Karpas-422 (cell line): ENCODE results near the gene NOVA2. TPM values are rescaled to one million over a fixed set of nuclear protein-coding genes. Genes with fewer than 3 reads are reported as not detected.
A peak's percentile ranks its signal among the peaks of the same experiment; 100 is the strongest.

ENCODE experiments used
- DNase-seq: peaks from one replicate; pipeline ENCODE4 v3.0.0-alpha.2; 2015
- H2AFZ ChIP-seq: fragments of 200-600 bp; sonication (generic); 2 replicates; pipeline ENCODE4 v1.6.1; 2014; ENCODE audit warnings: antibody characterized with exemption, low read length, mixed read lengths
- H3K27ac ChIP-seq: fragments of 200-600 bp; sonication (generic); 2 replicates; pipeline ENCODE4 v1.5.1; 2014; ENCODE audit warnings: mild to moderate bottlenecking, low read length, moderate library complexity
- H3K27me3 ChIP-seq: fragments of 200-600 bp; sonication (generic); 2 replicates; pipeline ENCODE4 v1.6.1; 2014; ENCODE audit warnings: low read length, mixed read lengths
- H3K36me3 ChIP-seq: fragments of 200-600 bp; sonication (generic); 2 replicates; pipeline ENCODE4 v1.6.1; 2014; ENCODE audit warnings: low read length, mixed read lengths; ENCODE audit not compliant: insufficient read depth
- H3K4me1 ChIP-seq: fragments of 200-600 bp; sonication (generic); 2 replicates; pipeline ENCODE4 v1.6.1; 2014; ENCODE audit warnings: mild to moderate bottlenecking, low read length, mixed read lengths
- H3K4me2 ChIP-seq: fragments of 200-600 bp; sonication (generic); 2 replicates; pipeline ENCODE4 v1.6.1; 2014; ENCODE audit warnings: low read length, low read depth, mild to moderate bottlenecking; ENCODE audit not compliant: poor library complexity, severe bottlenecking
- H3K4me3 ChIP-seq: fragments of 200-600 bp; sonication (generic); 2 replicates; pipeline ENCODE4 v1.5.1; 2014; ENCODE audit warnings: mild to moderate bottlenecking, antibody characterized with exemption, low read length, mixed read lengths
- H3K79me2 ChIP-seq: fragments of 200-600 bp; sonication (generic); 2 replicates; pipeline ENCODE4 v1.6.1; 2014; ENCODE audit warnings: mild to moderate bottlenecking, low read length, mixed read lengths
- H3K9ac ChIP-seq: fragments of 200-600 bp; sonication (generic); 2 replicates; pipeline ENCODE4 v1.6.0; 2014; ENCODE audit warnings: low read length
- H3K9me2 ChIP-seq: fragments of 200-600 bp; sonication (generic), shearing (Covaris generic); replicated peaks from 2 replicates; pipeline ENCODE4 v1.6.0; 2014; ENCODE audit warnings: mild to moderate bottlenecking, low read length, moderate library complexity; ENCODE audit not compliant: insufficient read depth
- H3K9me3 ChIP-seq: fragments of 300-700, 200-600 bp; sonication (generic); 2 replicates; pipeline ENCODE4 v1.6.1; 2014; ENCODE audit warnings: low read length, mixed read lengths
- H4K20me1 ChIP-seq: fragments of 200-600 bp; sonication (generic); 2 replicates; pipeline ENCODE4 v1.6.1; 2014; ENCODE audit warnings: mild to moderate bottlenecking, antibody characterized with exemption, low read length, low read depth; ENCODE audit not compliant: insufficient read depth
- total RNA-seq: library from RNA; depleted of rRNA; stranded (reverse); fragments of >200 nt; shearing (Covaris generic); gene quantifications from 2 replicates; pipeline ENCODE4 v1.2.3, GENCODE V29; 2014; ENCODE audit warnings: low replicate concordance

NOVA2 gene
- total RNA-seq, 1 experiment from 2014 or later, result not detected

DNA sequence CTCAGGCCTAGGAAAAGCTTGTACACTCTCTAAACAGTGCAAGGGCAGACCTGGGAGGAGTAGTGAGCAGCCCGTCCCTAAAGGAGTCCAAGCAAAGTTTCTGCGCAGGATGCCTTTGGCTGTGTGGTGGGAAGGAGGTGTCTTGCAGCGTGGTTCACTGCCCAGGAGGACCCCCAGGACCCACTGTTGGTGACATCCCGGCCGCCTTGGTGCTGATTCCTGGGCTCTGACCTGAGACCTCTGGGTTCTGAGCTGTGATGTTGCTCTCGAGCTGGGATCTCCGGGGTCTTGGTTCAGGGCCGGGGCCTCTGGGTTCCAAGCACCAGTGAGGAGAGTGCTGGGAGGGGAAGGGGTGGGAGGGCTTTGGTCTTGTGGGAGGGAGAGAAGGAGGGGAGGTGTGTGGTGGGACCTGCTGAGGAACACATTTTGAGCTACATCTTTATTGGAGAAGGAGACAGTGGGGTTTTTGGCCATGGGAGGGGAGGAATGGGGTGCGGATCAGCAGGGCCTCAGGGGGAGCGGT lies 45.1 kb upstream of the NOVA2 start:
- no peaks in the 10 kb centered on the region for H3K79me2 ChIP-seq
- DNase-seq, result no peak
- no peaks in the 10 kb centered on the region for H3K27me3 ChIP-seq
- H2AFZ ChIP-seq, result no peak overlapping the region
- H3K4me3 ChIP-seq, result no peak overlapping the region
- no peaks in the 10 kb centered on the region for H3K36me3 ChIP-seq
- no peaks in the 10 kb centered on the region for H4K20me1 ChIP-seq
- no peaks in the 10 kb centered on the region for H3K9me2 ChIP-seq
- H3K4me1 ChIP-seq, result peaks cover 5% of the 10 kb centered on the region; the same call in 1 of the 2 replicates
- no peaks in the 10 kb centered on the region for H3K9me3 ChIP-seq
- no peak overlapping the region for H3K4me2 ChIP-seq
- no peak overlapping the region for H3K9ac ChIP-seq
- no peak overlapping the region for H3K27ac ChIP-seq

DNA sequence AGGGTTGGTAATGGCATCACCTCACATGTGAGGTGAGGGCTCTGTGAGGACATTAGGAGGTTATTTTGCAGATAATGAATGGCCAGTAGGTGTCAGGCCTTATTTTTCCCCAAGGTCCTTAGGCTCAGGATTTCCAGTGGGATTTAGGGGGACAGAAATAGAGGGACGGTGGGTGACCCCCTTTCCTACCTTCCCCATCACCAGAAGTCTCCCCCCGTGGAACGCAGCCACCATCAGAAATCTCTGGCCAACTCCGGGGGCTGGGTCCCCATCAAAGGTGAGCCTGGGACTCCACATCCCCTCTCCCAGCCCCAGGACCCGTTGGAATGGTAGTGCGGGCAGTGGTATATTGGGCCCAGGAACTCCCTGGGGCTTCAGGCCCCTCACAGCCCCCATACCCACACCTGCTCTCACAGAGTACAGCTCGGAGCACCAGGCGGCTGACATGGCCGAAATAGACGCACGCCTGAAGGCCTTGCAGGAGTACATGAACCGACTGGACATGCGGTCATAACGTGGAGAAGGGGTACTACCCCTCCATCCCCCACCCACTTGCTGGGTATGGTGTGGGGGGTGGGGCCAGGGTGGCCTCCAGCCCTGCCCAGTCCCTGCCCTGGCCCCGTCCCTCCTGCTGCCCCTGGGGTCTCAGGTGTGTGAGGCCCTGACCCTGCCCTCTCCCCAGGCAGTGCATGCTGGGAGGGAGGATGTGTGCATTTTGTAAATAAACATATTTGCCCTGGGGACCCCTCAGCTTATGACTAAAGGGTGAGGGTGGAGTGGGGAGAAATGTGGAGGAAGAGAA lies 44.4 kb upstream of the NOVA2 start:
- Histone ChIP-seq H3K4me2 (no peak overlapping the region), H3K4me3 (no peak overlapping the region), H3K79me2 (no peaks in the 10 kb centered on the region), H3K4me1 (peaks cover 5% of the 10 kb centered on the region; the same call in 1 of the 2 replicates), H3K9ac (no peak overlapping the region), H3K36me3 (no peaks in the 10 kb centered on the region), H2AFZ (no peak overlapping the region), H3K27ac (no peak overlapping the region), H3K27me3 (no peaks in the 10 kb centered on the region), H3K9me2 (no peaks in the 10 kb centered on the region), H3K9me3 (no peaks in the 10 kb centered on the region), H4K20me1 (no peaks in the 10 kb centered on the region)
- no peak for DNase-seq

DNA sequence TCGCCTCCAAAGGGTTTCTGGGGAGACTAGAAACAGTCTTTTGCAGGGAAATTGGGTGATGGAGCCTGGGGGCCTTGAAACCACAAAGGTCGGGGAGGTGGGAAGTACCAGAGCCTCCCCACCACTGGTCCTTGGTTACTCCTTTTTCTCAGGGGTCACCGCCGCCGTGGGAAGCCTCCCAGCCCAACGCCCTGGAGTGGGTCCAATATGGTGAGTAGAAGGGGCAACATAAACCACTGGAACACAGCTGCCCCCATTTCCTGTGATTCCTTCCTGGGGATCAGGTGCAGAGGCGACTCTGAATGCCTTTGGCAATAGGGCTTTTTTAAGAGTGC lies 43.4 kb upstream of the NOVA2 start:
- Histone ChIP-seq H3K36me3 (no peaks in the 10 kb centered on the region), H3K4me1 (peaks cover 5% of the 10 kb centered on the region; the same call in 1 of the 2 replicates), H3K27ac (no peak overlapping the region), H3K9ac (no peak overlapping the region), H3K4me2 (no peak overlapping the region), H3K4me3 (no peak overlapping the region), H4K20me1 (no peaks in the 10 kb centered on the region), H3K9me2 (no peaks in the 10 kb centered on the region), H3K9me3 (no peaks in the 10 kb centered on the region), H3K79me2 (no peaks in the 10 kb centered on the region), H2AFZ (no peak overlapping the region), H3K27me3 (no peaks in the 10 kb centered on the region)
- no peak for DNase-seq

DNA sequence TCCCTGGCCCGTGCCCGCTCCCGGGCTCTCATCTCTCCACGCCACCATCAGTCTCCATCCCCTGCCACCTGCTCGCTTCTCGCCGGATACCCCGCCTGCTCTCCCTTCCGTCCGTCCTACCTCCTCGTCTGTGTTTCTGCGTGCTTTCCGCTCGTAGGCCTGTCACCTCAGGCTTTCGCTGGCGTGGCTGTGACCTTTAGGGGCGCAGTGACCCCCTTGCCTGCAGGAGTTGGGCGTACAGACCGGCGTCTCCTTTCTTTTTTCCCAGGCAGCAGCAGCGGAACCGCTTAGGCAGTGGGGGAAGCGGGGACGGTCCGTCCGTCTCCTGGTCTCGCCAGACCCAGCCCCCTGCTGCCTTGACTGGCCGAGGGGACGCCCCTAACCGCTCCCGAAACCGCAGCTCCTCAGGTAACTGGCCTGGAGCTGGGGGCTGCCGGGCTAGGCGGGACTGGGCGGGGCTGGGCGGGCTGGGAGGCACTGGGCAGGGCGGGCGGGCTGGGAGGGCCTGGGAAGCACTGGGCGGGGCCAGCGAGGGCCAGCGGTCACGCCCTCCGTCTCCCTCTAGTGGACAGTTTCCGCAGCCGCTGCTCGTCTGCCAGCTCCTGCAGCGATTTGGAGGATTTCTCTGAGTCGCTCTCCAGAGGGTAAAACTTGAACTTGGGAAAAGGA lies 42.9 kb upstream of the NOVA2 start:
- Histone ChIP-seq H3K4me3 (peak overlapping the region; percentile 53; the same call in 1 of the 2 replicates), H3K79me2 (no peaks in the 10 kb centered on the region), H3K9me3 (no peaks in the 10 kb centered on the region), H3K36me3 (no peaks in the 10 kb centered on the region), H3K9me2 (no peaks in the 10 kb centered on the region), H3K4me2 (peak overlapping the region; percentile 55), H2AFZ (no peak overlapping the region), H3K9ac (peak overlapping the region; percentile 50), H3K27ac (no peak overlapping the region), H4K20me1 (no peaks in the 10 kb centered on the region), H3K4me1 (peaks cover 10% of the 10 kb centered on the region), H3K27me3 (no peaks in the 10 kb centered on the region)
- peak; percentile 90 for DNase-seq

DNA sequence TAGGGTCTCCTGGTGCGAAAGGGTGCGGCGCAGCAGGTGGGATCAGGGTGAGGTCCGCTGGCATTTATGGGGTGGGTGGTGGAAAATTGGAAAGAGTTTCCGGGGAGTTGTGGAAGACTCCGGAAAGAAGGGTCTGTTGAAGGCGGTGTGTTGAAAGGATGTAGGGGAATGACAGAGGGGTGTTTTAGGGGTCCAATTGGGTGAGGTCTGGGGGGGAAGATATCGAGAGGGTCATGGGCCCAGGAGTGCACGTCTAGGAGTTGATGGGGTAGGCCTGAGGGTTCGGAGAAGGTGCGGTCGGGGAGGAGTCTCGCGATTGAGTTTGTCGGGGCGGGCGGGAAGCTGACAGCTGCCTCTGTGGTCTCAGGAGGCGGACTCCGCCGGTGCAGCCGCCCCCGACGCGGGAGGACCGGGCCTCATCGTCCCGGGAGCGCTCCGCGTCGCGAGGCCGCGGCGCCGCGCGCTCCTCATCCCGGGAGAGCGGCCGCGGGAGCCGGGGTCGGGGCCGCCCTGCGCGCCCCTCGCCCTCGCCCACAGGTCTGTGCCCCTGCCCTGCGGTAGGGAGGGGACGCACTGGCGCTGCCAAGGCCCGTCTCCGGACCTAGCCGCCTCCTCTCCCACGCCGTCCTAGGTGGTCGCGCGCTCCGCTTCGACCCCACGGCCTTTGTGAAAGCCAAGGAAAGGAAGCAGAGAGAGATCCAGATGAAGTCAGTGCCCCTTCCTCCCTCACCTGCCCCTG lies 42.2 kb upstream of the NOVA2 start:
- H3K27me3 ChIP-seq, result no peaks in the 10 kb centered on the region
- peak overlapping the region; percentile 55 for H3K4me2 ChIP-seq
- H3K4me1 ChIP-seq, result peaks cover 17% of the 10 kb centered on the region
- H3K27ac ChIP-seq, result no peak overlapping the region
- no peak overlapping the region for H2AFZ ChIP-seq
- H3K36me3 ChIP-seq, result no peaks in the 10 kb centered on the region
- peak overlapping the region; percentile 50; the same call in 1 of the 2 replicates for H3K9ac ChIP-seq
- no peak for DNase-seq
- no peaks in the 10 kb centered on the region for H4K20me1 ChIP-seq
- H3K79me2 ChIP-seq, result no peaks in the 10 kb centered on the region
- peak overlapping the region; percentile 53; the same call in 1 of the 2 replicates for H3K4me3 ChIP-seq
- H3K9me3 ChIP-seq, result no peaks in the 10 kb centered on the region
- no peaks in the 10 kb centered on the region for H3K9me2 ChIP-seq

DNA sequence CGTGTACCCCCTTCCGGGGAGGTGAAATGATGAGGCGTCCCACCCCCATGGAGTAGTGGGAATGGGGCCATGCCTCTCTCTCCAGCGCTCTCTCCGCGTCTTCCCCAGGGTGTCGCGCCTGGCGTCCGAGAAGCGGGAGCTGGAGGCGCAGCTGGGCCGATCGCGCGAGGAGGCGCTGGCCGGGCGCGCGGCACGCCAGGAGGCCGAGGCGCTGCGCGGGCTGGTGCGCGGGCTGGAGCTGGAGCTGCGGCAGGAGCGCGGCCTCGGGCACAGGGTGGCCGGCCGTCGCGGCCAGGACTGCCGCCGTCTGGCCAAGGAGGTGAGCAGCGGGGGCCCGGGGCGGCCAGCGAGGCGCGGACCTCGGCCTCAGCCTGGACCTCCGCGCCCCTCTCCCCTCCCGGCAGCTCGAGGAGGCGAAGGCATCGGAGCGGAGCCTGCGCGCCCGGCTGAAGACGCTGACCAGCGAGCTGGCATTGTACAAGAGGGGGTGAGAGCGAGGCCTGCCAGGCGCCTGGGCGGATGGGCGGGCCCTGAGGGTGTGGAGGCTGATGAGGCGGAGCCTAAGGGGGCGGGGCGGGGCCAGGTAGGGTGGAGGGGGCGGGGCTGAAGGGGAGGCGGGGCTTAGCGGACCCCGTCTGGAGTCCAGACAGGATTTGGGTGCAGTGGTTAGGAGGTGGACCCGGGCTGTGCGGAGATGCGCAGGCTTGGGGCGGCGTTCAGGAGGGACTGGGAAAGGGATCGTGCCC lies 41.4 kb upstream of the NOVA2 start:
- H3K4me1 ChIP-seq, result peaks cover 24% of the 10 kb centered on the region
- no peaks in the 10 kb centered on the region for H3K79me2 ChIP-seq
- H3K9me2 ChIP-seq, result no peaks in the 10 kb centered on the region
- peak; percentile 63 for DNase-seq
- H4K20me1 ChIP-seq, result no peaks in the 10 kb centered on the region
- no peak overlapping the region for H2AFZ ChIP-seq
- H3K36me3 ChIP-seq, result no peaks in the 10 kb centered on the region
- no peak overlapping the region for H3K4me3 ChIP-seq
- no peak overlapping the region for H3K27ac ChIP-seq
- no peak overlapping the region for H3K9ac ChIP-seq
- no peaks in the 10 kb centered on the region for H3K9me3 ChIP-seq
- no peak overlapping the region for H3K4me2 ChIP-seq
- H3K27me3 ChIP-seq, result no peaks in the 10 kb centered on the region

DNA sequence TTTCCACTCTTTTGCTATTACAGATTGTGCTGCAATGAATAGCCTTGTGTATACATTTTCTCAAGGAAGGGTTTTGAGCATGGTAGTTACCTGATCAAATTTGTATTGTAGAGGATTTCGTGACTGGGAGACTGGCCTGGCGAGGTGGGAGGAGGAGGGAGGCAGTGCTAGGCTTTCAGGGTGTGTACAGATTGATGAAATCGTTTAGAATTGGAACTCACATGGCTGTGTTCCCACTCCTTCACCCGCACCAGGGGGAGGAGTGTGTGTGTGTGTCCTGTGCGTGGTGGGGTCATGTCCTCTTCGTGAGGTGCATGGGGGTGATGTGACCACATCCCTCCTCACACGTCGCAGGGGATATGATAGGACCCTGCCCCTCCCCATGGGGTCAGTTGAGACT lies 40.9 kb upstream of the NOVA2 start:
- Histone ChIP-seq H3K36me3 (no peaks in the 10 kb centered on the region), H4K20me1 (no peaks in the 10 kb centered on the region), H3K9ac (no peak overlapping the region), H3K27me3 (no peaks in the 10 kb centered on the region), H3K27ac (no peak overlapping the region), H3K9me2 (no peaks in the 10 kb centered on the region), H2AFZ (no peak overlapping the region), H3K9me3 (no peaks in the 10 kb centered on the region), H3K4me3 (no peak overlapping the region), H3K79me2 (no peaks in the 10 kb centered on the region), H3K4me1 (peaks cover 28% of the 10 kb centered on the region), H3K4me2 (no peak overlapping the region)
- DNase-seq, result no peak
